H1 (cell line): Measurements from ENCODE around the gene NBAS. TPM values are rescaled to one million over a fixed set of nuclear protein-coding genes. Genes with fewer than 3 reads are reported as not detected.

ENCODE experiments used
- CTCF ChIA-PET: fragments of 300-600 bp; sonication (Branson Sonifier 250); formaldehyde crosslinking; loops from one replicate; lab custom pipeline; 2021; ENCODE audit not compliant: partially characterized antibody; lab: Charles Lee
- POLR2A ChIA-PET: fragments of 300-600 bp; sonication (Branson Sonifier 250); formaldehyde crosslinking; loops from one replicate; lab custom pipeline; 2021; ENCODE audit warnings: inconsistent platforms; ENCODE audit not compliant: partially characterized antibody; lab: Charles Lee
- DNase-seq, 2 experiments: peaks; one replicate each; pipeline versions ENCODE4 v3.0.0 to v3.0.0-alpha.2; 2010 to 2022; ENCODE audit warnings: low spot score in 2 of 2, low read depth in 1 of 2, mixed read lengths in 1 of 2
- FAIRE-seq: peaks from 2 replicates; lab custom pipeline; 2011; peaks lifted over from hg19 to GRCh38; lab: Jason Lieb, UNC
- H2AFZ ChIP-seq: 2 replicates; pipeline ENCODE4 v1.8.1; 2012; ENCODE audit warnings: low read length, inconsistent platforms
- H2AK5ac ChIP-seq: 2 replicates; pipeline ENCODE4 v1.6.1; 2013; ENCODE audit warnings: low read depth, low read length
- H2BK120ac ChIP-seq: replicated peaks from 2 replicates; pipeline ENCODE3; 2013; ENCODE audit warnings: low read depth, low read length, inconsistent platforms
- H2BK12ac ChIP-seq: 2 replicates; pipeline ENCODE4 v1.6.1; 2013; ENCODE audit warnings: low read depth, low read length
- H2BK15ac ChIP-seq: 2 replicates; pipeline ENCODE4 v1.6.1; 2013; ENCODE audit warnings: low read length
- H2BK20ac ChIP-seq: 2 replicates; pipeline ENCODE4 v1.6.1; 2013; ENCODE audit warnings: low read length
- H2BK5ac ChIP-seq: 2 replicates; pipeline ENCODE4 v1.6.1; 2013; ENCODE audit warnings: low read depth, low read length
- H3K14ac ChIP-seq: 2 replicates; pipeline ENCODE4 v1.6.1; 2013; ENCODE audit warnings: inconsistent platforms; ENCODE audit not compliant: insufficient read length
- H3K18ac ChIP-seq: 2 replicates; pipeline ENCODE4 v1.6.1; 2013; ENCODE audit warnings: low read length; ENCODE audit errors: extremely low read depth
- H3K23ac ChIP-seq: 2 replicates; pipeline ENCODE4 v1.6.1; 2013; ENCODE audit warnings: inconsistent platforms; ENCODE audit not compliant: insufficient read length
- H3K23me2 ChIP-seq: 2 replicates; pipeline ENCODE4 v1.6.1; 2013; ENCODE audit warnings: low read depth, low read length
- H3K27ac ChIP-seq: 2 replicates; pipeline ENCODE4 v1.6.1; 2011; ENCODE audit warnings: low read depth, low read length, inconsistent platforms
- H3K27me3 ChIP-seq, 4 experiments: replicated peaks in 1 of 4; 1 replicate in 1 of 4; 2 replicates in 3 of 4; pipeline versions ENCODE4 v1.6.1 to v1.8.1; 2011 to 2013; ENCODE audit warnings: low read length in 3 of 4, mild to moderate bottlenecking in 3 of 4, inconsistent platforms in 2 of 4, mixed read lengths in 2 of 4, moderate library complexity in 1 of 4; ENCODE audit not compliant: control insufficient read depth in 3 of 4, insufficient read depth in 3 of 4; ENCODE audit errors: extremely low read depth in 1 of 4
- H3K36me3 ChIP-seq, 4 experiments: 2 replicates each; pipeline versions ENCODE4 v1.6.1 to v1.8.1; 2011 to 2013; ENCODE audit warnings: mild to moderate bottlenecking in 4 of 4, low read length in 3 of 4, moderate library complexity in 2 of 4, control low read depth in 1 of 4, inconsistent platforms in 1 of 4; ENCODE audit not compliant: insufficient read depth in 4 of 4, control insufficient read depth in 2 of 4
- H3K4ac ChIP-seq: replicated peaks from 2 replicates; pipeline ENCODE3; 2013; ENCODE audit warnings: low read length, low read depth, mixed read lengths, inconsistent platforms; ENCODE audit not compliant: insufficient read length
- H3K4me1 ChIP-seq, 4 experiments: replicated peaks in 1 of 4; 1 replicate in 1 of 4; 2 replicates in 3 of 4; pipeline versions ENCODE4 v1.6.1 to v1.8.1; 2011 to 2013; ENCODE audit warnings: low read length in 3 of 4, inconsistent platforms in 2 of 4, mixed read lengths in 1 of 4; ENCODE audit not compliant: insufficient read depth in 4 of 4, control insufficient read depth in 3 of 4
- H3K4me2 ChIP-seq, 2 experiments: 2 replicates each; pipeline versions ENCODE4 v1.6.1 to v1.8.1; 2011 to 2013; ENCODE audit warnings: low read depth in 2 of 2, low read length in 2 of 2, control low read depth in 1 of 2, inconsistent platforms in 1 of 2, mild to moderate bottlenecking in 1 of 2; ENCODE audit not compliant: insufficient read depth in 1 of 2
- H3K4me3 ChIP-seq, 4 experiments: fragments of 200-600, 300-600 bp in 1 of 4; sonication (generic), shearing (Covaris generic), sonication (Bioruptor Twin) in 1 of 4; 2 replicates each; pipeline versions ENCODE4 v1.5.1 to v1.8.1; 2011 to 2016; ENCODE audit warnings: low read length in 4 of 4, low read depth in 3 of 4, control low read depth in 2 of 4, inconsistent platforms in 2 of 4, mild to moderate bottlenecking in 2 of 4, mixed read lengths in 1 of 4, moderate library complexity in 1 of 4; ENCODE audit not compliant: insufficient read depth in 2 of 4; ENCODE audit errors: extremely low read depth in 1 of 4
- H3K56ac ChIP-seq: replicated peaks from 2 replicates; pipeline ENCODE3; 2013; ENCODE audit warnings: low read depth, mild to moderate bottlenecking, mixed read lengths, low read length, inconsistent platforms; ENCODE audit not compliant: insufficient read length
- H3K79me1 ChIP-seq: 2 replicates; pipeline ENCODE4 v1.6.1; 2013; ENCODE audit warnings: low read depth, low read length, control low read depth
- H3K79me2 ChIP-seq, 2 experiments: 2 replicates each; pipeline versions ENCODE4 v1.6.1 to v1.8.1; 2012 to 2013; ENCODE audit warnings: low read length in 2 of 2, mild to moderate bottlenecking in 2 of 2, inconsistent platforms in 1 of 2; ENCODE audit not compliant: insufficient read depth in 2 of 2, control insufficient read depth in 1 of 2
- H3K9ac ChIP-seq, 4 experiments: replicated peaks in 1 of 4; 1 replicate in 1 of 4; 2 replicates in 3 of 4; pipeline versions ENCODE4 v1.6.1 to v1.8.1; 2011 to 2013; ENCODE audit warnings: low read depth in 3 of 4, low read length in 3 of 4, control low read depth in 2 of 4, mild to moderate bottlenecking in 2 of 4, moderate library complexity in 2 of 4, inconsistent platforms in 1 of 4; ENCODE audit errors: extremely low read depth in 1 of 4
- H3K9me3 ChIP-seq, 2 experiments: 2 replicates each; pipeline versions ENCODE4 v1.6.1 to v1.8.1; 2012 to 2013; ENCODE audit warnings: mild to moderate bottlenecking in 2 of 2, moderate library complexity in 2 of 2, control low read depth in 1 of 2, inconsistent platforms in 1 of 2, low read depth in 1 of 2, low read length in 1 of 2, mixed read lengths in 1 of 2; ENCODE audit not compliant: insufficient read depth in 2 of 2
- H4K20me1 ChIP-seq, 2 experiments: replicated peaks in 1 of 2; 2 replicates each; pipeline versions ENCODE3 to v1.8.1; 2011 to 2013; ENCODE audit warnings: inconsistent platforms in 2 of 2, low read length in 2 of 2, mild to moderate bottlenecking in 1 of 2; ENCODE audit not compliant: insufficient read depth in 2 of 2, control insufficient read depth in 1 of 2
- H4K5ac ChIP-seq: 2 replicates; pipeline ENCODE4 v1.6.1; 2013; ENCODE audit warnings: low read length, low read depth, mixed read lengths, inconsistent platforms; ENCODE audit not compliant: insufficient read length
- H4K8ac ChIP-seq: 2 replicates; pipeline ENCODE4 v1.8.0; 2013; ENCODE audit warnings: mild to moderate bottlenecking, moderate library complexity, low read length, inconsistent platforms; ENCODE audit not compliant: insufficient read depth; ENCODE audit errors: extremely low read depth
- H4K91ac ChIP-seq: replicated peaks from 2 replicates; pipeline ENCODE3; 2013; ENCODE audit warnings: low read length, mixed read lengths, inconsistent platforms; ENCODE audit not compliant: insufficient read length
- ASH2L ChIP-seq: fragments of 200-600, 300-600 bp; sonication (generic); IDR thresholded peaks from one replicate; pipeline ENCODE4 v1.7.1; 2017; ENCODE audit warnings: low read length
- BCL11A ChIP-seq, 2 experiments: IDR thresholded peaks; one replicate each; pipeline ENCODE4 v1.6.1; 2011; ENCODE audit warnings: low read depth in 2 of 2, low read length in 2 of 2, mild to moderate bottlenecking in 2 of 2
- HDAC2 ChIP-seq, 2 experiments: fragments of 300-600 bp in 1 of 2; sonication (generic) in 1 of 2; IDR thresholded peaks; 2 replicates each; pipeline ENCODE4 v1.6.1; 2011 to 2012; ENCODE audit warnings: low read depth in 2 of 2, low read length in 2 of 2, mild to moderate bottlenecking in 2 of 2, moderate library complexity in 2 of 2, borderline replicate concordance in 1 of 2, inconsistent platforms in 1 of 2
- HDAC6 ChIP-seq: IDR thresholded peaks from one replicate; pipeline ENCODE4 v1.7.1; 2012; ENCODE audit warnings: low read depth, mild to moderate bottlenecking, inconsistent platforms, low read length, moderate library complexity
- JUND ChIP-seq: IDR thresholded peaks from 2 replicates; pipeline ENCODE4 v1.6.1; 2011; ENCODE audit warnings: mild to moderate bottlenecking, improper control_type of control experiment, low read length
- POU5F1 ChIP-seq: IDR thresholded peaks from 2 replicates; pipeline ENCODE4 v1.6.1; 2011; ENCODE audit warnings: low read depth, mild to moderate bottlenecking, low read length, moderate library complexity
- RFX5 ChIP-seq: IDR thresholded peaks from 2 replicates; pipeline ENCODE4 v1.6.1; 2011; ENCODE audit warnings: low read depth, low read length, improper control_type of control experiment, borderline replicate concordance
- SRF ChIP-seq: IDR thresholded peaks from 2 replicates; pipeline ENCODE4 v1.6.1; 2011; ENCODE audit warnings: mild to moderate bottlenecking, low read depth, low read length, moderate library complexity
- ZNF274 ChIP-seq: IDR thresholded peaks from 2 replicates; pipeline ENCODE4 v1.7.0; 2012; ENCODE audit warnings: low read length, borderline replicate concordance; ENCODE audit errors: extremely low read depth
- WGBS, 2 experiments: shearing (Covaris generic) in 1 of 2; methylation state at CpG; one replicate each; pipeline versions ENCODE4 v1.1.6 to v1.1.7; 2013 to 2015; ENCODE audit warnings: low lambda C conversion rate in 2 of 2, mixed read lengths in 2 of 2, inconsistent platforms in 1 of 2, low coverage in 1 of 2, missing lambda C conversion rate in 1 of 2; ENCODE audit not compliant: insufficient replicate concordance in 2 of 2, insufficient coverage in 1 of 2, insufficient read length in 1 of 2; ENCODE audit errors: extremely low coverage in 1 of 2, missing lambda C conversion rate in 1 of 2; 5-methylcytosine and 5-hydroxymethylcytosine counted together
- polyA plus RNA-seq, 7 experiments: library from polyadenylated mRNA; depleted of rRNA in 3 of 7; stranded (reverse) in 5 of 7; unstranded in 2 of 7; fragments of >200 nt in 5 of 7; fragments of 200-250 nt in 2 of 7; gene quantifications; 1 replicate in 5 of 7; 2 replicates in 1 of 7; 4 replicates in 1 of 7; pipeline versions ENCODE4 v1.2.1 to v1.2.3, GENCODE V29; 2011 to 2013; ENCODE audit warnings: missing spikeins in 2 of 7, mixed read lengths in 2 of 7
- total RNA-seq: library from RNA; stranded (reverse); fragmentation: NEBNext Ultra II Directional; extraction: Animal tissue kit (Norgen Biotek cat#: 25700); gene quantifications from 2 replicates; pipeline ENCODE4 v1.2.1, GENCODE V29; 2021

NBAS gene
- total and polyA plus RNA-seq, 2 of the 8 experiments (the other 6 are each of a cell fraction or from before 2014, with no cell fraction given), result 19.6 to 34.8 TPM

DNA sequence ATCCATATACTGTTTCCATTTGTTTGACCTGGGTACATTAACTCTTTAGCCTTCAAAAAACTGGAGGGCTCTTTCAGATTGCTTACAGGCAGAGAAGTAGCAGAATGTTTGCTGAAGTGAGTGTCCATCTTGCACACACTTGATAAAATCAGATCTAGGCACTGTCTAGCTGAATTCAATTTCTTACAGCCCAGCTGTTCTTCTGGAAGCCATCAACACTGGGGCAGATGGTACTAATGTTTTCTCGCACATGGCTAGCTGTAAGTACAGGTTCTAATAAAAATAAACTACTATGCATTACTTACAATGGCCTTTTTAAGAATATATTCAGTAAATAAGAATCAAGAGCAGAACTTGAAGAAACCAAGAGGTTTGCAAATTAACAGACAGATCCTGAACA is 175.9 kb downstream of the NBAS start:
- no peak overlapping the region for H3K18ac ChIP-seq
- H3K14ac ChIP-seq, result no peak overlapping the region
- FAIRE-seq, result no peak
- ChIA-PET POLR2A (no interaction called here), CTCF (no interaction called here)
- no peak overlapping the region for H3K4me3 ChIP-seq
- H2BK15ac ChIP-seq, result no peak overlapping the region
- no peak overlapping the region for H2BK120ac ChIP-seq
- no peak overlapping the region for H3K23ac ChIP-seq
- H3K4me1 ChIP-seq, result no peaks in the 10 kb centered on the region; a peak in 1 of 7 replicates
- H2BK20ac ChIP-seq, result no peak overlapping the region
- no peaks in the 10 kb centered on the region for H3K9me3 ChIP-seq
- 96% methylated on average over 1 of the region's 1 CpG; no CpG with 5 or more reads in 1 of the 2 experiments for WGBS, 2 experiments
- no peaks in the 10 kb centered on the region for H3K79me2 ChIP-seq
- no peaks in the 10 kb centered on the region for H3K27me3 ChIP-seq
- H2BK12ac ChIP-seq, result no peak overlapping the region
- no peak overlapping the region for H2AK5ac ChIP-seq
- H3K4me2 ChIP-seq, result no peak overlapping the region
- no peak overlapping the region for H2BK5ac ChIP-seq
- no peaks in the 10 kb centered on the region for H3K36me3 ChIP-seq
- no peak overlapping the region for H2AFZ ChIP-seq
- no peak overlapping the region for H4K8ac ChIP-seq
- TF ChIP-seq HDAC2 (IDR thresholded peaks at IDR 0.05; ENCODE audit: borderline replicate concordance in 1 of 2, low read depth in 2 of 2, low read length in 2 of 2), result no peak
- no peak for TF ChIP-seq SRF
- no peak for TF ChIP-seq ZNF274
- no peak for TF ChIP-seq HDAC6
- TF ChIP-seq ASH2L, result no peak
- TF ChIP-seq RFX5, result no peak
- no peak for TF ChIP-seq JUND
- no peak for TF ChIP-seq BCL11A (IDR thresholded peaks at IDR 0.05; ENCODE audit: low read depth in 2 of 2, low read length in 2 of 2)
- TF ChIP-seq POU5F1, result no peak
- H4K20me1 ChIP-seq, result no peaks in the 10 kb centered on the region
- no peaks in the 10 kb centered on the region for H3K79me1 ChIP-seq
- no peak overlapping the region for H3K56ac ChIP-seq
- DNase-seq, result no peak
- no peak overlapping the region for H3K27ac ChIP-seq
- 0 out of 2 replicates have a peak, but pooled peaks cover 2% of the 10 kb centered on the region for H3K23me2 ChIP-seq
- H4K91ac ChIP-seq, result no peak overlapping the region
- H3K9ac ChIP-seq, result no peak overlapping the region
- H4K5ac ChIP-seq, result no peak overlapping the region
- no peak overlapping the region for H3K4ac ChIP-seq
